Neural progenitor cell (in vitro differentiated cells): Measurements from ENCODE around the gene SLC6A7. TPM values are rescaled to one million over a fixed set of nuclear protein-coding genes. Genes with fewer than 3 reads are reported as not detected.
A peak's percentile ranks its signal among the peaks of the same experiment; 100 is the strongest.

Source experiments
- DNase-seq: peaks from one replicate; pipeline ENCODE4 v3.0.0-alpha.2; 2016; ENCODE audit warnings: low spot score
- H2AFZ ChIP-seq: fragments of 200-600 bp; sonication (generic); replicated peaks from 2 replicates; pipeline ENCODE4 v1.6.1; 2016; ENCODE audit warnings: antibody characterized with exemption
- H3F3A ChIP-seq: fragments of 200-600 bp; sonication (generic); 2 replicates; pipeline ENCODE4 v1.6.1; 2016; ENCODE audit warnings: antibody characterized with exemption, low read depth
- H3K27ac ChIP-seq: fragments of 200-600 bp; sonication (generic); 2 replicates; pipeline ENCODE4 v1.5.1; 2016; ENCODE audit warnings: mild to moderate bottlenecking
- H3K27me3 ChIP-seq: fragments of 200-600 bp; sonication (generic); 2 replicates; pipeline ENCODE4 v1.6.1; 2016; ENCODE audit warnings: mild to moderate bottlenecking, moderate library complexity
- H3K36me3 ChIP-seq: fragments of 200-600 bp; sonication (generic); 2 replicates; pipeline ENCODE4 v1.5.1; 2016
- H3K4me1 ChIP-seq: fragments of 200-600 bp; sonication (generic); 2 replicates; pipeline ENCODE4 v1.6.1; 2016; ENCODE audit warnings: mixed run types
- H3K4me2 ChIP-seq: fragments of 200-600 bp; sonication (generic); 2 replicates; pipeline ENCODE4 v1.6.1; 2016
- H3K4me3 ChIP-seq: fragments of 200-600 bp; sonication (generic); 2 replicates; pipeline ENCODE4 v1.5.1; 2016
- H3K79me2 ChIP-seq: fragments of 200-600 bp; sonication (generic); 2 replicates; pipeline ENCODE4 v1.6.1; 2016; ENCODE audit warnings: low read depth
- H3K9ac ChIP-seq: fragments of 200-600 bp; sonication (generic); 2 replicates; pipeline ENCODE4 v1.6.1; 2016
- H3K9me3 ChIP-seq: fragments of 200-600 bp; sonication (generic); 2 replicates; pipeline ENCODE4 v1.5.1; 2016; ENCODE audit warnings: low read depth
- H4K20me1 ChIP-seq: fragments of 200-600 bp; sonication (generic); 2 replicates; pipeline ENCODE4 v1.6.1; 2016; ENCODE audit warnings: low read depth
- H3K27ac Mint-ChIP-seq: 3 replicates; pipeline ENCODE4 v1.8.0; 2021; ENCODE audit warnings: mixed read lengths
- H3K27me3 Mint-ChIP-seq: 2 replicates; pipeline ENCODE4 v1.8.0; 2022; ENCODE audit warnings: low read depth, mild to moderate bottlenecking, inconsistent platforms, moderate library complexity, mixed read lengths; ENCODE audit not compliant: insufficient read depth
- H3K36me3 Mint-ChIP-seq: 3 replicates; pipeline ENCODE4 v1.8.0; 2021; ENCODE audit warnings: mixed read lengths
- H3K4me1 Mint-ChIP-seq: 3 replicates; pipeline ENCODE4 v1.8.0; 2021; ENCODE audit warnings: mixed read lengths
- H3K4me3 Mint-ChIP-seq: 3 replicates; pipeline ENCODE4 v1.8.0; 2021; ENCODE audit warnings: mild to moderate bottlenecking, moderate library complexity, mixed read lengths
- H3K9me3 Mint-ChIP-seq: 3 replicates; pipeline ENCODE4 v1.8.0; 2020; ENCODE audit warnings: mixed read lengths
- CTCF ChIP-seq: fragments of 200-600 bp; sonication (generic); IDR thresholded peaks from 2 replicates; pipeline ENCODE4 v1.5.1; 2017; ENCODE audit warnings: antibody characterized with exemption, mild to moderate bottlenecking
- EZH2 ChIP-seq: fragments of 200-600 bp; sonication (generic); IDR thresholded peaks from 2 replicates; pipeline ENCODE4 v1.6.1; 2017; ENCODE audit warnings: antibody characterized with exemption, mild to moderate bottlenecking, moderate library complexity
- EZH2phosphoT487 ChIP-seq: fragments of 200-600 bp; sonication (generic); IDR thresholded peaks from 2 replicates; pipeline ENCODE4 v1.6.1; 2017; ENCODE audit warnings: antibody characterized with exemption
- total RNA-seq: library from RNA; depleted of rRNA; stranded (reverse); fragments of >200 nt; gene quantifications from 2 replicates; pipeline ENCODE4 v1.2.3, GENCODE V29; 2015; ENCODE audit warnings: low replicate concordance

The SLC6A7 gene
- total RNA-seq, 1 donor from 2014 or later: not detected

- Histone ChIP-seq H3K36me3 (no peaks in the 10 kb centered on the region), H3K27me3 (peaks cover 2% of the 10 kb centered on the region), H3K4me3 (no peak overlapping the region), H2AFZ (no peak overlapping the region), H3F3A (no peaks in the 10 kb centered on the region), H3K79me2 (no peaks in the 10 kb centered on the region), H4K20me1 (no peaks in the 10 kb centered on the region), H3K4me1 (peaks cover 3% of the 10 kb centered on the region), H3K9me3 (no peaks in the 10 kb centered on the region), H3K4me2 (no peak overlapping the region), H3K9ac (no peak overlapping the region), H3K27ac (no peak overlapping the region)
- Mint-ChIP-seq H3K9me3 (peaks cover 2% of the 10 kb centered on the region), H3K27ac (peak overlapping the region; percentile 88), H3K4me3 (peak overlapping the region; percentile 12), H3K27me3 (peaks cover 9% of the 10 kb centered on the region), H3K36me3 (no peaks in the 10 kb centered on the region), H3K4me1 (peaks cover 22% of the 10 kb centered on the region)
- DNase-seq: no peak
- no peak for TF ChIP-seq EZH2phosphoT487
Observed at GRCh38 chr5:150180241-150181026, 9.4 kb upstream of the SLC6A7 start.

GRCh38 chr5:150181027-150181426 lies 8.8 kb upstream of the SLC6A7 start:
- H3K4me3 Mint-ChIP-seq: peak overlapping the region; percentile 12
- TF ChIP-seq EZH2 (no peak), EZH2phosphoT487 (no peak)
- peaks cover 9% of the 10 kb centered on the region for H3K27me3 Mint-ChIP-seq

GRCh38 chr5:150181766-150182545 lies 7.9 kb upstream of the SLC6A7 start:
- Histone ChIP-seq H3K79me2 (no peaks in the 10 kb centered on the region), H4K20me1 (no peaks in the 10 kb centered on the region), H3K36me3 (no peaks in the 10 kb centered on the region), H2AFZ (no peak overlapping the region), H3K9me3 (no peaks in the 10 kb centered on the region), H3K4me1 (peaks cover 11% of the 10 kb centered on the region), H3K9ac (no peak overlapping the region), H3K27ac (no peak overlapping the region), H3K27me3 (peaks cover 17% of the 10 kb centered on the region), H3K4me3 (no peak overlapping the region), H3F3A (no peaks in the 10 kb centered on the region), H3K4me2 (no peak overlapping the region)
- no peak for DNase-seq
- Mint-ChIP-seq H3K27me3 (peaks cover 12% of the 10 kb centered on the region), H3K4me1 (peaks cover 28% of the 10 kb centered on the region), H3K9me3 (peaks cover 2% of the 10 kb centered on the region), H3K27ac (peak overlapping the region; percentile 58), H3K36me3 (no peaks in the 10 kb centered on the region), H3K4me3 (no peak overlapping the region)
- TF ChIP-seq CTCF: no peak
- TF ChIP-seq EZH2phosphoT487: no peak
- no peak for TF ChIP-seq EZH2

More at GRCh38 chr5:150181027-150181426, 8.8 kb upstream of the SLC6A7 start:
- no peak overlapping the region for H3K4me3 ChIP-seq
- no peak overlapping the region for H3K4me2 ChIP-seq
- peaks cover 8% of the 10 kb centered on the region for H3K27me3 ChIP-seq
- no peaks in the 10 kb centered on the region for H3F3A ChIP-seq
- H3K79me2 ChIP-seq: no peaks in the 10 kb centered on the region
- peaks cover 2% of the 10 kb centered on the region for H3K9me3 Mint-ChIP-seq
- H3K9me3 ChIP-seq: no peaks in the 10 kb centered on the region
- peaks cover 27% of the 10 kb centered on the region for H3K4me1 Mint-ChIP-seq
- H3K36me3 ChIP-seq: no peaks in the 10 kb centered on the region
- peaks cover 9% of the 10 kb centered on the region for H3K4me1 ChIP-seq
- H3K27ac Mint-ChIP-seq: peak overlapping the region; percentile 88
- H3K36me3 Mint-ChIP-seq: no peaks in the 10 kb centered on the region
- no peak overlapping the region for H2AFZ ChIP-seq
- no peak overlapping the region for H3K9ac ChIP-seq
- H3K27ac ChIP-seq: no peak overlapping the region
- no peaks in the 10 kb centered on the region for H4K20me1 ChIP-seq
- no peak for DNase-seq

- Histone ChIP-seq H3K4me3 (no peak overlapping the region), H3K4me2 (no peak overlapping the region), H4K20me1 (no peaks in the 10 kb centered on the region), H3K4me1 (peaks cover 11% of the 10 kb centered on the region), H3K36me3 (no peaks in the 10 kb centered on the region), H3K27me3 (peaks cover 25% of the 10 kb centered on the region), H3F3A (no peaks in the 10 kb centered on the region), H3K9me3 (no peaks in the 10 kb centered on the region), H3K79me2 (no peaks in the 10 kb centered on the region), H2AFZ (no peak overlapping the region), H3K27ac (no peak overlapping the region), H3K9ac (no peak overlapping the region)
- H3K36me3 Mint-ChIP-seq: no peaks in the 10 kb centered on the region
- TF ChIP-seq EZH2phosphoT487 (no peak), EZH2 (no peak), CTCF (no peak)
- H3K9me3 Mint-ChIP-seq: peaks cover 2% of the 10 kb centered on the region
- H3K27ac Mint-ChIP-seq: peak overlapping the region; percentile 69
- H3K27me3 Mint-ChIP-seq: peaks cover 15% of the 10 kb centered on the region
- DNase-seq: no peak
- H3K4me1 Mint-ChIP-seq: peaks cover 28% of the 10 kb centered on the region
- no peak overlapping the region for H3K4me3 Mint-ChIP-seq
Observed at GRCh38 chr5:150182774-150183173, 7.1 kb upstream of the SLC6A7 start.
